HepG2 (cell line): ENCODE results near the gene ATL2. TPM values are rescaled to one million over a fixed set of nuclear protein-coding genes. Genes with fewer than 3 reads are reported as not detected.

Experiments
- BRD4 ChIP-seq: sonication (generic); formaldehyde crosslinking; IDR thresholded peaks from 2 replicates; pipeline ENCODE4 v1.4.0; 2020; ENCODE audit warnings: missing genetic modification reagents
- DR1 ChIP-seq: sonication (generic); formaldehyde crosslinking; IDR thresholded peaks from 2 replicates; pipeline ENCODE4 v1.8.0; 2021; ENCODE audit warnings: mild to moderate bottlenecking, missing genetic modification reagents, inconsistent platforms
- EZH2 ChIP-seq: conservative IDR thresholded peaks from 2 replicates; pipeline ENCODE4 v1.6.1; 2012; ENCODE audit warnings: mild to moderate bottlenecking, low read depth, low read length, moderate library complexity
- HNF4A ChIP-seq: sonication (generic); formaldehyde crosslinking; IDR thresholded peaks from 2 replicates; pipeline ENCODE4 v1.4.0; 2020; ENCODE audit warnings: missing genetic modification reagents
- ISX ChIP-seq: sonication (generic); formaldehyde crosslinking; conservative IDR thresholded peaks from 2 replicates; pipeline ENCODE4 v1.5.0; 2020; ENCODE audit warnings: missing genetic modification reagents
- MTA1 ChIP-seq: sonication (generic); formaldehyde crosslinking; IDR thresholded peaks from 2 replicates; pipeline ENCODE4 v1.4.0; 2020; ENCODE audit warnings: missing genetic modification reagents, mild to moderate bottlenecking, borderline replicate concordance
- TCF12 ChIP-seq, 2 experiments: fragments of 450-650 bp in 1 of 2; sonication (generic) in 1 of 2; formaldehyde crosslinking in 1 of 2; IDR thresholded peaks; 2 replicates each; pipeline versions ENCODE4 v1.6.1 to v1.8.0; 2017 to 2022; ENCODE audit warnings: antibody characterized with exemption in 1 of 2, mild to moderate bottlenecking in 1 of 2, missing genetic modification reagents in 1 of 2, moderate library complexity in 1 of 2
- ZNF263 ChIP-seq: sonication (generic); formaldehyde crosslinking; IDR thresholded peaks from 2 replicates; pipeline ENCODE4 v1.4.0; 2020; ENCODE audit warnings: missing genetic modification reagents
- ZNF549 ChIP-seq: sonication (generic); formaldehyde crosslinking; IDR thresholded peaks from 2 replicates; pipeline ENCODE4 v1.5.0; 2020; ENCODE audit warnings: missing genetic modification reagents
- ZNF572 ChIP-seq: sonication (generic); formaldehyde crosslinking; IDR thresholded peaks from 2 replicates; pipeline ENCODE4 v1.5.1; 2020; ENCODE audit warnings: mild to moderate bottlenecking, missing genetic modification reagents
- polyA plus RNA-seq, 8 experiments: library from polyadenylated mRNA; depleted of rRNA in 3 of 8; stranded (reverse) in 7 of 8; unstranded in 1 of 8; fragments of >200 nt; fragmentation: Illumina TruSeq in 4 of 8; extraction: Trizol in 4 of 8; gene quantifications; 2 replicates each; pipeline versions ENCODE4 v1.2.1 to v1.2.3, GENCODE V29; 2011 to 2016; ENCODE audit warnings: low read depth in 4 of 8, missing spikeins in 1 of 8, mixed read lengths in 1 of 8; ENCODE audit not compliant: insufficient read depth in 1 of 8
- total RNA-seq, 5 experiments: library from RNA; depleted of rRNA; stranded (reverse); fragments of >200 nt; fragmentation: Illumina TruSeq; extraction: Trizol; gene quantifications; 2 replicates each; pipeline ENCODE4 v1.2.3, GENCODE V29; 2016; ENCODE audit warnings: low read depth in 1 of 5
- TF ChIP-seq, protein P1 (sequence below): sonication (generic); formaldehyde crosslinking; IDR thresholded peaks from one replicate; pipeline ENCODE4 v1.5.1; 2020; ENCODE audit warnings: mild to moderate bottlenecking, missing genetic modification reagents; ENCODE audit errors: not compliant biosample characterization
- TF ChIP-seq, protein P2 (sequence below): sonication (generic); formaldehyde crosslinking; IDR thresholded peaks from 2 replicates; pipeline ENCODE4 v1.5.1; 2020; ENCODE audit warnings: missing genetic modification reagents, mild to moderate bottlenecking, borderline replicate concordance
- TF ChIP-seq, protein P3 (sequence below): sonication (generic); formaldehyde crosslinking; IDR thresholded peaks from 2 replicates; pipeline ENCODE4 v1.5.1; 2020; ENCODE audit warnings: mild to moderate bottlenecking, missing genetic modification reagents, borderline replicate concordance

ATL2 gene
- total and polyA plus RNA-seq, 2 of the 13 experiments (the other 11 are each of a cell fraction or from before 2014, with no cell fraction given), result 56.5 to 119 TPM

GRCh38 chr2:38376346-38377049, 575 bp downstream of the ATL2 start (continued):
- TF ChIP-seq, protein P1, sequence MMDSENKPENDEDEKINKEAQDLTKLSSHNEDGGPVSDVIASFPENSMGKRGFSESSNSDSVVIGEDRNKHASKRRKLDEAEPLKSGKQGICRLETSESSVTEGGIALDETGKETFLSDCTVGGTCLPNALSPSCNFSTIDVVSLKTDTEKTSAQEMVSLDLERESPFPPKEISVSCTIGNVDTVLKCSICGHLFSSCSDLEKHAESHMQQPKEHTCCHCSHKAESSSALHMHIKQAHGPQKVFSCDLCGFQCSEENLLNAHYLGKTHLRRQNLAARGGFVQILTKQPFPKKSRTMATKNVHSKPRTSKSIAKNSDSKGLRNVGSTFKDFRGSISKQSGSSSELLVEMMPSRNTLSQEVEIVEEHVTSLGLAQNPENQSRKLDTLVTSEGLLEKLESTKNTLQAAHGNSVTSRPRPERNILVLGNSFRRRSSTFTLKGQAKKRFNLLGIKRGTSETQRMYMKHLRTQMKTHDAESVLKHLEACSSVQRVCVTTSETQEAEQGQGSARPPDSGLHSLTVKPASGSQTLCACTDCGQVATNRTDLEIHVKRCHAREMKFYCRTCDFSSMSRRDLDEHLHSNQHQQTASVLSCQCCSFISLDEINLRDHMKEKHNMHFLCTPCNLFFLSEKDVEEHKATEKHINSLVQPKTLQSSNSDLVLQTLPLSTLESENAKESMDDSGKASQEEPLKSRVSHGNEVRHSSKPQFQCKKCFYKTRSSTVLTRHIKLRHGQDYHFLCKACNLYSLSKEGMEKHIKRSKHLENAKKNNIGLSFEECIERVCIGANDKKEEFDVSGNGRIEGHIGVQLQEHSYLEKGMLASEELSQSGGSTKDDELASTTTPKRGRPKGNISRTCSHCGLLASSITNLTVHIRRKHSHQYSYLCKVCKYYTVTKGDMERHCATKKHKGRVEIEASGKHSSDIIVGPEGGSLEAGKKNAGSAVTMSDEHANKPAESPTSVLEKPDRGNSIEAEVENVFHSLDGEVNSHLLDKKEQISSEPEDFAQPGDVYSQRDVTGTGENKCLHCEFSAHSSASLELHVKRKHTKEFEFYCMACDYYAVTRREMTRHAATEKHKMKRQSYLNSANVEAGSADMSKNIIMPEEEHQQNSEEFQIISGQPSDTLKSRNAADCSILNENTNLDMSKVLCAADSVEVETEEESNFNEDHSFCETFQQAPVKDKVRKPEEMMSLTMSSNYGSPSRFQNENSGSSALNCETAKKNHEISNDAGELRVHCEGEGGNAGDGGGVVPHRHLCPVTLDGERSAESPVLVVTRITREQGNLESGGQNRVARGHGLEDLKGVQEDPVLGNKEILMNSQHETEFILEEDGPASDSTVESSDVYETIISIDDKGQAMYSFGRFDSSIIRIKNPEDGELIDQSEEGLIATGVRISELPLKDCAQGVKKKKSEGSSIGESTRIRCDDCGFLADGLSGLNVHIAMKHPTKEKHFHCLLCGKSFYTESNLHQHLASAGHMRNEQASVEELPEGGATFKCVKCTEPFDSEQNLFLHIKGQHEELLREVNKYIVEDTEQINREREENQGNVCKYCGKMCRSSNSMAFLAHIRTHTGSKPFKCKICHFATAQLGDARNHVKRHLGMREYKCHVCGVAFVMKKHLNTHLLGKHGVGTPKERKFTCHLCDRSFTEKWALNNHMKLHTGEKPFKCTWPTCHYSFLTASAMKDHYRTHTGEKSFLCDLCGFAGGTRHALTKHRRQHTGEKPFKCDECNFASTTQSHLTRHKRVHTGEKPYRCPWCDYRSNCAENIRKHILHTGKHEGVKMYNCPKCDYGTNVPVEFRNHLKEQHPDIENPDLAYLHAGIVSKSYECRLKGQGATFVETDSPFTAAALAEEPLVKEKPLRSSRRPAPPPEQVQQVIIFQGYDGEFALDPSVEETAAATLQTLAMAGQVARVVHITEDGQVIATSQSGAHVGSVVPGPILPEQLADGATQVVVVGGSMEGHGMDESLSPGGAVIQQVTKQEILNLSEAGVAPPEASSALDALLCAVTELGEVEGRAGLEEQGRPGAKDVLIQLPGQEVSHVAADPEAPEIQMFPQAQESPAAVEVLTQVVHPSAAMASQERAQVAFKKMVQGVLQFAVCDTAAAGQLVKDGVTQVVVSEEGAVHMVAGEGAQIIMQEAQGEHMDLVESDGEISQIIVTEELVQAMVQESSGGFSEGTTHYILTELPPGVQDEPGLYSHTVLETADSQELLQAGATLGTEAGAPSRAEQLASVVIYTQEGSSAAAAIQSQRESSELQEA (CRISPR knock-in tag), result no peak
- TF ChIP-seq EZH2 (no peak), MTA1 (no peak), ZNF572 (CRISPR knock-in tag) (no peak), HNF4A (no peak), ZNF549 (CRISPR knock-in tag) (no peak), TCF12 (IDR thresholded peaks at IDR 0.05) (no peak), TCF12 (CRISPR knock-in tag; IDR thresholded peaks at IDR 0.05) (no peak; the same call in 1 of the 2 replicates), ZNF263 (CRISPR knock-in tag) (no peak; the same call in 1 of the 2 replicates), ISX (CRISPR knock-in tag) (0 out of 2 replicates have a peak, but pooled peaks have one; percentile 55), BRD4 (CRISPR knock-in tag) (peak; percentile 64; the same call in 1 of the 2 replicates), DR1 (CRISPR knock-in tag) (peak; percentile 33; the same call in 1 of the 2 replicates)
- TF ChIP-seq, protein P2, sequence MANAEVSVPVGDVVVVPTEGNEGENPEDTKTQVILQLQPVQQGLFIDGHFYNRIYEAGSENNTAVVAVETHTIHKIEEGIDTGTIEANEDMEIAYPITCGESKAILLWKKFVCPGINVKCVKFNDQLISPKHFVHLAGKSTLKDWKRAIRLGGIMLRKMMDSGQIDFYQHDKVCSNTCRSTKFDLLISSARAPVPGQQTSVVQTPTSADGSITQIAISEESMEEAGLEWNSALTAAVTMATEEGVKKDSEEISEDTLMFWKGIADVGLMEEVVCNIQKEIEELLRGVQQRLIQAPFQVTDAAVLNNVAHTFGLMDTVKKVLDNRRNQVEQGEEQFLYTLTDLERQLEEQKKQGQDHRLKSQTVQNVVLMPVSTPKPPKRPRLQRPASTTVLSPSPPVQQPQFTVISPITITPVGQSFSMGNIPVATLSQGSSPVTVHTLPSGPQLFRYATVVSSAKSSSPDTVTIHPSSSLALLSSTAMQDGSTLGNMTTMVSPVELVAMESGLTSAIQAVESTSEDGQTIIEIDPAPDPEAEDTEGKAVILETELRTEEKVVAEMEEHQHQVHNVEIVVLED (CRISPR knock-in tag), result no peak
- TF ChIP-seq, protein P3, sequence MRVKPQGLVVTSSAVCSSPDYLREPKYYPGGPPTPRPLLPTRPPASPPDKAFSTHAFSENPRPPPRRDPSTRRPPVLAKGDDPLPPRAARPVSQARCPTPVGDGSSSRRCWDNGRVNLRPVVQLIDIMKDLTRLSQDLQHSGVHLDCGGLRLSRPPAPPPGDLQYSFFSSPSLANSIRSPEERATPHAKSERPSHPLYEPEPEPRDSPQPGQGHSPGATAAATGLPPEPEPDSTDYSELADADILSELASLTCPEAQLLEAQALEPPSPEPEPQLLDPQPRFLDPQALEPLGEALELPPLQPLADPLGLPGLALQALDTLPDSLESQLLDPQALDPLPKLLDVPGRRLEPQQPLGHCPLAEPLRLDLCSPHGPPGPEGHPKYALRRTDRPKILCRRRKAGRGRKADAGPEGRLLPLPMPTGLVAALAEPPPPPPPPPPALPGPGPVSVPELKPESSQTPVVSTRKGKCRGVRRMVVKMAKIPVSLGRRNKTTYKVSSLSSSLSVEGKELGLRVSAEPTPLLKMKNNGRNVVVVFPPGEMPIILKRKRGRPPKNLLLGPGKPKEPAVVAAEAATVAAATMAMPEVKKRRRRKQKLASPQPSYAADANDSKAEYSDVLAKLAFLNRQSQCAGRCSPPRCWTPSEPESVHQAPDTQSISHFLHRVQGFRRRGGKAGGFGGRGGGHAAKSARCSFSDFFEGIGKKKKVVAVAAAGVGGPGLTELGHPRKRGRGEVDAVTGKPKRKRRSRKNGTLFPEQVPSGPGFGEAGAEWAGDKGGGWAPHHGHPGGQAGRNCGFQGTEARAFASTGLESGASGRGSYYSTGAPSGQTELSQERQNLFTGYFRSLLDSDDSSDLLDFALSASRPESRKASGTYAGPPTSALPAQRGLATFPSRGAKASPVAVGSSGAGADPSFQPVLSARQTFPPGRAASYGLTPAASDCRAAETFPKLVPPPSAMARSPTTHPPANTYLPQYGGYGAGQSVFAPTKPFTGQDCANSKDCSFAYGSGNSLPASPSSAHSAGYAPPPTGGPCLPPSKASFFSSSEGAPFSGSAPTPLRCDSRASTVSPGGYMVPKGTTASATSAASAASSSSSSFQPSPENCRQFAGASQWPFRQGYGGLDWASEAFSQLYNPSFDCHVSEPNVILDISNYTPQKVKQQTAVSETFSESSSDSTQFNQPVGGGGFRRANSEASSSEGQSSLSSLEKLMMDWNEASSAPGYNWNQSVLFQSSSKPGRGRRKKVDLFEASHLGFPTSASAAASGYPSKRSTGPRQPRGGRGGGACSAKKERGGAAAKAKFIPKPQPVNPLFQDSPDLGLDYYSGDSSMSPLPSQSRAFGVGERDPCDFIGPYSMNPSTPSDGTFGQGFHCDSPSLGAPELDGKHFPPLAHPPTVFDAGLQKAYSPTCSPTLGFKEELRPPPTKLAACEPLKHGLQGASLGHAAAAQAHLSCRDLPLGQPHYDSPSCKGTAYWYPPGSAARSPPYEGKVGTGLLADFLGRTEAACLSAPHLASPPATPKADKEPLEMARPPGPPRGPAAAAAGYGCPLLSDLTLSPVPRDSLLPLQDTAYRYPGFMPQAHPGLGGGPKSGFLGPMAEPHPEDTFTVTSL (CRISPR knock-in tag), result peak; percentile 52; the same call in 1 of the 2 replicates
